Duodenal mucosa (tissue), 2 donors: Measurements from ENCODE around the gene ANKFY1.

Experiments
- H3K27ac ChIP-seq: one replicate; pipeline ENCODE4 v1.7.0; 2013; ENCODE audit warnings: low read depth, low read length
- H3K27me3 ChIP-seq, 2 donors: one replicate each; pipeline ENCODE4 v1.7.0; 2013; ENCODE audit warnings: low read length in 2 of 2, control low read depth in 1 of 2; ENCODE audit not compliant: insufficient read depth in 2 of 2, control insufficient read depth in 1 of 2
- H3K36me3 ChIP-seq, 2 donors: one replicate each; pipeline ENCODE4 v1.7.0; 2013; ENCODE audit warnings: low read length in 2 of 2, control low read depth in 1 of 2; ENCODE audit not compliant: insufficient read depth in 2 of 2, control insufficient read depth in 1 of 2
- H3K4me1 ChIP-seq, 2 donors: one replicate each; pipeline ENCODE4 v1.7.0; 2013; ENCODE audit warnings: low read length in 2 of 2, control low read depth in 1 of 2; ENCODE audit not compliant: insufficient read depth in 2 of 2, control insufficient read depth in 1 of 2
- H3K4me3 ChIP-seq, 2 donors: one replicate each; pipeline ENCODE4 v1.7.0; 2013; ENCODE audit warnings: low read length in 2 of 2, low read depth in 1 of 2
- H3K9ac ChIP-seq, 2 donors: one replicate each; pipeline ENCODE4 v1.7.0; 2013; ENCODE audit warnings: low read length in 2 of 2, low read depth in 1 of 2
- H3K9me3 ChIP-seq, 2 donors: one replicate each; pipeline ENCODE4 v1.7.0; 2013; ENCODE audit warnings: low read length in 2 of 2, control low read depth in 1 of 2; ENCODE audit not compliant: control insufficient read depth in 1 of 2

Gene ANKFY1

GRCh38 chr17:4263282-4264215 is at the start of gene ANKFY1:
Gene ANKFY1, minus strand, starts transcription at chr17:4263979. Its CDS starts 38 bp downstream, at chr17:4263941.
- Histone ChIP-seq H3K36me3 (peaks cover 2 to 15% of the 10 kb centered on the region in 2 donors), H3K9ac (peak within 1 kb of the TSS; percentile 86 to 97), H3K27ac (no peak within 1 kb of the TSS), H3K4me1 (peaks cover 5 to 15% of the 10 kb centered on the region in 2 donors), H3K27me3 (no peaks in the 10 kb centered on the region), H3K4me3 (peak within 1 kb of the TSS; percentile 88 to 96), H3K9me3 (peaks cover 5 to 6% of the 10 kb centered on the region in 2 donors)

- Histone ChIP-seq H3K27me3 (no peaks in the 10 kb centered on the region), H3K27ac (no peak overlapping the region), H3K4me3 (no peak overlapping the region), H3K4me1 (peaks cover 0 to 23% of the 10 kb centered on the region in 2 donors), H3K9me3 (no peaks in the 10 kb centered on the region), H3K9ac (no peak overlapping the region), H3K36me3 (peaks cover 0 to 4% of the 10 kb centered on the region in 2 donors)
These were observed 46.7 kb upstream of the ANKFY1 start for GRCh38 chr17:4310354-4311060.

GRCh38 chr17:4309897-4310296 is 46.1 kb upstream of the ANKFY1 start:
- Histone ChIP-seq H3K9me3 (no peaks in the 10 kb centered on the region), H3K9ac (no peak overlapping the region), H3K4me3 (no peak overlapping the region), H3K36me3 (peaks cover 0 to 8% of the 10 kb centered on the region in 2 donors), H3K27me3 (no peaks in the 10 kb centered on the region), H3K4me1 (peaks cover 0 to 23% of the 10 kb centered on the region in 2 donors), H3K27ac (no peak overlapping the region)

GRCh38 chr17:4307179-4307930 is 43.6 kb upstream of the ANKFY1 start:
- Histone ChIP-seq H3K27ac (no peak overlapping the region), H3K9me3 (no peaks in the 10 kb centered on the region), H3K36me3 (peaks cover under 1 to 13% of the 10 kb centered on the region in 2 donors), H3K4me3 (no peak overlapping the region), H3K27me3 (no peaks in the 10 kb centered on the region), H3K4me1 (peaks cover 0 to 18% of the 10 kb centered on the region in 2 donors), H3K9ac (no peak overlapping the region)

- H3K4me1 ChIP-seq = peaks cover 0 to 11% of the 10 kb centered on the region in 2 donors
- H3K9me3 ChIP-seq = no peaks in the 10 kb centered on the region
- no peak overlapping the region for H3K4me3 ChIP-seq
- no peak overlapping the region for H3K9ac ChIP-seq
- H3K27me3 ChIP-seq = no peaks in the 10 kb centered on the region
- no peak overlapping the region for H3K27ac ChIP-seq
- H3K36me3 ChIP-seq = peaks cover 4 to 22% of the 10 kb centered on the region in 2 donors
These were observed 41.4 kb upstream of the ANKFY1 start for GRCh38 chr17:4305224-4305623.

GRCh38 chr17:4304417-4305027 is 40.7 kb upstream of the ANKFY1 start:
- Histone ChIP-seq H3K4me1 (peaks cover 0 to 4% of the 10 kb centered on the region in 2 donors), H3K27ac (no peak overlapping the region), H3K9ac (no peak overlapping the region), H3K9me3 (no peaks in the 10 kb centered on the region), H3K36me3 (peaks cover 4 to 22% of the 10 kb centered on the region in 2 donors), H3K4me3 (no peak overlapping the region), H3K27me3 (no peaks in the 10 kb centered on the region)

DNA sequence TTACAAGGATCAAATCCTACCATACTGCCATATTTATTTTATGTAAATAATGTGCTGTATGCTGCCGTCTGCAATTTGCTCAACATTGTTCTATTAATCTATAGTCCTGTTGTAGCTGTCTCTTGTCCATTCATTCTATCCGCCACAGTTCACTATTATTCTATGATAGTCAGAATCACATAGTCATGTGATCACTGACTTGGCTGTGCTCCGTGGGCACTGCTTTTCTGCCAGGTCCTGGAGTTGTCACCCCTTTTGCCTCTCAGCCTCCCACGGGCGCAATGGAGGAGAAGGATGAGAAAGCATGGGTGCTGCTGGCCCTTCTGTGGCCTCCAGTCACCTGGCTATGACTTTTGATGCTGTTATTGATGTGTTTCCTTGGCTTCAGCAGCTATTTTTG is 37.3 kb upstream of the ANKFY1 start:
- Histone ChIP-seq H3K4me1 (no peaks in the 10 kb centered on the region), H3K9me3 (no peaks in the 10 kb centered on the region), H3K9ac (no peak overlapping the region), H3K27ac (no peak overlapping the region), H3K36me3 (peaks cover 4 to 22% of the 10 kb centered on the region in 2 donors), H3K27me3 (no peaks in the 10 kb centered on the region), H3K4me3 (no peak overlapping the region)

DNA sequence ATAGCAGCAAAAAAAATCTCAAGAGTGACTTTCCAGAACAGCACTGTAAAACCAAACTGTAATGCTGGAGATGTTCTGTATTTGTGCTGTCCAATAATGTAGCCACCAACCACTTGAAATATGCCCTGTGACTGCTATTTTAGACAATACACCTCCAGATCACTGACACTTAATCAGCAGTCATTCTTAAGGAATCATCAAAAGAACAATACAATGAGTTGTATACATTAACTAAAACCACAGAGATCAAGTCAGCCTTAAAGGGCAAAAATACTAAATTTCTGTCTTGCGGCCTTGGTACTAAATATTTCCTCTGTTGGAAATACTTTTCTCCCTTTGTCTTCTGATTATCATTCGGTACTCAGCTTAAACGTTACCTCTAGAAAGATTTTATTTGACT is 33.6 kb upstream of the ANKFY1 start:
- H3K4me1 ChIP-seq = no peaks in the 10 kb centered on the region
- H3K9ac ChIP-seq = no peak overlapping the region
- H3K27me3 ChIP-seq = no peaks in the 10 kb centered on the region
- no peaks in the 10 kb centered on the region for H3K9me3 ChIP-seq
- H3K27ac ChIP-seq = no peak overlapping the region
- H3K36me3 ChIP-seq = peaks cover 3 to 16% of the 10 kb centered on the region in 2 donors
- H3K4me3 ChIP-seq = no peak overlapping the region

- Histone ChIP-seq H3K4me1 (no peaks in the 10 kb centered on the region), H3K4me3 (no peak overlapping the region), H3K9me3 (no peaks in the 10 kb centered on the region), H3K27me3 (no peaks in the 10 kb centered on the region), H3K9ac (no peak overlapping the region), H3K36me3 (peaks cover 0 to 6% of the 10 kb centered on the region in 2 donors), H3K27ac (no peak overlapping the region)
These were observed 31.9 kb upstream of the ANKFY1 start for GRCh38 chr17:4295686-4296085.
